NCI-H1092 treated with DMSO at 0.1 percent for 48 hours (cell line): ENCODE data around the gene ERCC1.

Source experiments
- DNase-seq: peaks from one replicate; lab custom pipeline; 2025; lab: John Stamatoyannopoulos, UW

The ERCC1 gene

DNA sequence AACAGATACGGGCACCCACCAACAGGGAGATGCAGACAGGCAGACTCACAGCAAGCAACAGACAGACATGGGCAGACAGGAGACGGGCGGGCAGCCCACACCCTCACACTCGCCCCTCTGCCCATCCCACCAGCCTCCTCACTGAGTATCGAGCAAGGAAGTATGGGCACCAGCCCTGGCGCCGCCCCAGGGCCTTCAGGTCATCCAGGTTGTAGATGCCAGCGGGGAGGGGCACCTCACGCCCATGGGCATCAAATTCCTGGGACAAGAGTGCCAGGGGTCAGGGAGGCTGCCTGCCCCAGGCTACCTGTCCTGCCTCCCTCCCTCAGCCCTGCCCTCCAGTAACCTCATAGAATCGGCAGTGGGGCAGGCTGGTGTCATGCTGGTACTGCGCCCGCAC is 59.0 kb downstream of the ERCC1 start:
- DNase-seq, result no peak

DNA sequence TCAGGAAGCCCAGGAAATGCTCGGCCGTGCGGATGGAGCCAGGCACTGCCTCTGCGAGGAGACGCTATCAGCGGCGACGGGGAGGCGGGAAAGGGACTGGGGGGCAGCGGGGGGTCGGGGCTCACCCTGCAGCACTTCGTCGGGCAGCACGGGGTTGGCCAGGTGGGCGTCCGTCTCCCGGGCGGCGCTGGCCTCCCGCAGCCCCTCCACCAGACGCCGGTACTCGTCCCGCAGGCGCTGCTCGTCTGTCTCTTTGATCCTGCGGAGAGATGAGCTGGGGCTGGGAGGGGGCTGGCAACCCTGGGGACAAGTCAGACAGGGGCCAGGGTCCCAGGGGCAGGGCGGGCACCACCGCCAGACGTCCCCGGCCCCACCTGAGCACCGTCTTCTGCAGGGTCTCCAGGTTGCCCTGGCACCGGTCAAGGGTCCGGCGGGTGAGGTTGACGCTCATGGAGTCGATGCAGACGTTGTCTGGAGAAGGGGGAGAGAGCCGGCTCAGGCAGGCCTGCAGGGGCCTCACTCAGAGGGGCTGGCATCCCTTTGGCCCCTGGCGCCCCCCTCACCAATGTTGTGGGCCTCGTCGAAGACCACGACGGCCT is 59.8 kb downstream of the ERCC1 start:
- no peak for DNase-seq

DNA sequence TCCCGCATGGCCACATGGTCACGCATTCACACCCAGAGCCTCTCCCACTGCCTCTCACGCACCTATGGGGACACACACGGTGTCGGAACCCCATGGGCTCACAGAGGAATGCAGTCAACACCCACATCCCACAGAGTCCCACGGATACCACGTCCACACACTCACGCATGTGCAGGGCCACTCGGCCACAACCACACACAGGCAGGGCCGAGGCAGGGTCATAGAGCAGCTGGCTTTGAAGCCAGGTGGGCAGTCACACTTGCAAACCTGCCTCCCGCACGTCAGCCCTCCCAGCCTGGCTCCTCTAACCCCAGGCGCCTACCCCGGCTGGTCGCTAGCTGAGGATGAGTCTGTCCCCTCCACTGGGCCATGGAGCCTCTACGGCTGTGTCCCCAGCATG is 61.4 kb downstream of the ERCC1 start:
- DNase-seq, result no peak

DNA sequence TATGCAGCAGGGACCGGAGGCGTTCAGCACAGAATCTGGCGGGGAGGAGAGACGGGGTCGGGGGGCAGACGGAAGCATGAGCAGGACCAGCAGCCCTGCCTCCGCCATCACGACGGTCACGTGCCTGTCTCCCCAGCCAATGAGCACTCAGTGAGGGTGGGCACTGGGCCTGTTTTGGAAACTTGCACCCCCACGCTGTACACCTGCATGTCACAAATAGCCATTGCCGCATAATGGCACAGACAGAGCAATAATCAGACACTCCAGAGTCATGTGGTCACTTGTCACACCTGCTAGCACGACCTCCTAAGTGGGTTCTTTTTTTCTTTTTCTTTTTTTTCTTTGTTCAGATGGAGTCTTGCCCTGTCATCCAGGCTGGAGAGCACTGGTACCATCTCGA is 62.1 kb downstream of the ERCC1 start:
- no peak for DNase-seq

DNA sequence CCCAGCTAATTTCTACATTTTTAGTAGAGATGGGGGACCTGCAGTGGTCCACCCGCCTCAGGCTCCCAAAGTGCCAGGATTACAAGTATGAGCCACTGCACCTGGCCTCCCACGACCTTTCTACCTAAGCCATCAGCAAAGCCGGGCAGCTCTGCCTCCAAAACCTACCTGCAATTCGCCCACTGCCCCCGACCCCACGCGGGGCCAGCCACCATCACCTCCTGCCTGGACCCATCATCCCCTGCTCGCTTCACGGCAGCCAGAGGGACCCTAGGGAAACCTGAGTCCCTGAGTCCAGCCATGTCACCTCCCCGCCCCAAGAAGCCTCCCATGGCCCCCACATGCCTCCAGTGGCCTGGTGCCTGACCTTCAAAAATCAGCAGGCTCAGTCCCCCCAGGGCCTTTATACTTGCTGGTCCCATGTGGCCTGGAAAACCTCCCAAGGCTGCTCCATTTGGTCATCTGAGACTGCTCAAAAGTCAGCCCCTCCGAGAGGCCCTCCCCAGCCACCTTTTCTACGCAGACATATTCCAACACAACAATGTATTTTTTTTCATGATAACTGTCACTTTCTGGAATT is 65.4 kb downstream of the ERCC1 start:
- DNase-seq, result no peak

DNA sequence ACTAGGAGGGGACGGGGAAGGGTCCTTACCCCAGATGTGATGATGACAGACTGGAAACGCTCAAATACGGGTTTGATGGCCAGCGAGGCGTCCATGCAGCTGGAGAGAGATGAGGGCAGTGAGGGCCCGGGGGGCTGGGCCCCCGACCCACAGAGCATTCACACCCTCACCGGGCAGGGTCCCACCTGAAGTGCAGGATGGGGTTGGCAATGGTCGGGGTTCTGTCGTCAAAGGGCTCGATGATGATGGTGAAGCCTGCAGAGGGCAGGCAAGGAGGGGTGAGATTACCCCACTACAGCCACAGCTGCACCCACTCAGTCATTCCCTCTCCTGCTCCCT is 66.3 kb downstream of the ERCC1 start:
- DNase-seq, result no peak
